GM21381 (cell line): ENCODE results near the gene LBR.
"Not testable (repeated sequence)": the region's sequence is repeated elsewhere in the genome, so short reads cannot be mapped to it uniquely, and the experiment has no call there.

Experiments
- ATAC-seq: cut with Tn5 transposase; IDR thresholded peaks from one replicate; pipeline ENCODE4 v1.9.1; 2021; ENCODE audit warnings: mild to moderate bottlenecking, moderate library complexity; ENCODE audit not compliant: unreplicated experiment

Gene LBR

DNA sequence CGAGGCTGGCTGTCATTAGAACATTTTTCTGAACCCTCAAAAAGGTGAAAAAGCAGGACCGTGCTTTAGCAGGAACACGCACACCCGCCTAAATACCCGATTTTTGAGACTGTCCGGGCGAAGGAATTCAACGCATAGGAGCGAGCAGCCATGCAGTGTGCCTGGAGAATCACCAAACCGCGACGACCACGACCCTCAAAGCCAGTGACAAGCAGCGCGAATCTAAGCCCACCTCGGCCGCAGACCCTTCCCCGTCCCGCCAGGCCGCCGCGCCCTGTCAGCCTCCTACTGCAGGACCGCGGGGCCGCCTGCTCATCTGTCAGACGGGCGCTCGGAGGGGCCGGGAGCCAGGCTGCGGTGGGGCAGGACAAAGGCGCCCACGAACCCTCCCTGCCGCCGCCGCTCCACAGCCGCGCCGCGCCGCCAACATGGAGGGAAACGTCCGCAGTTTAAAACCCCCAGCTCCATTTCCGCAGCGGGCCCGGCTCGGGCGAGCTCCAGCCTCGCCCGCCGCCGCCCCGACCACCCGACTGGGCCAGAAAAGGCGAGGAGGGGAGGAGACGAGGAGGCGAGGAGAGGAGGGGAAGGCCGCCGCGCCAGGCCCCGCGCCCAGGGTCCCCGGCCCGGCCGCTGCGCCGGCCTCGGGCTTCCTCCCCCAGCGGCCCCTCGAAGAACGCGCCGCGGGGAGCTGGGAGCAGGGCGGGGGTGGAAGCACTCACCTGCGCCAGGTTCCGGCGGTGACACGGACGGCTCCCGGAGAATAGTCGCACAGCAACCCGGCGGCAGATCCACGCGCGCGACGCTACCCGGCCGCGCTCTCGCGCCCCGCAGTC is at the start of gene LBR:
Gene LBR (minus strand): TSS at position 804 of the 833 bp plus-strand sequence. CDS start 3,963 bp downstream, outside the sequence.
- ATAC-seq: peak; percentile 32

GRCh38 chr1:225477296-225477911 is 49.6 kb upstream of the LBR start:
- ATAC-seq: no peak

DNA sequence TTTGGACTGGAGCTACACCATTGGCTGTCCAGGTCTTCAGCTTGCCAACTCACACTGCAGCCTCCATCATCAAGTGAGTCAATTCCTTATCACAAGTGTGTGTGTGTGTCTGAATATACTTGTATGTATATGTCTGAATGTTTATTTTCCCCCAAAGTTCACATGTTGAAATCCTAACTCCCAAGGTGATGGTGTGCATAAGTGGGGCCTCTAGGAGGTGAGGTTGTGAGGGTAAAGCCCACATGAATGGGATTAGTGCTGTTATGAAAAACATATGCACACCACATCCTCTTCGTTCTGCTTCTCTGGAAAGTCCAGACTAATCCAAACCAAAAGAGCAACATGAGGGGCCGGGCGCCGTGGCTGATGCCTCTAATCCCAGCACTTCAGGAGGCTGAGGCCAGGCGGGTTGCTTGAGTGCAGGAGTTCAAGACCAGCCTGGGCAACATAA is 48.7 kb upstream of the LBR start:
- ATAC-seq: no peak

- no peak for ATAC-seq
Measured at GRCh38 chr1:225476100-225476511, 48.3 kb upstream of the LBR start.

- peak; percentile 72 for ATAC-seq
Measured at GRCh38 chr1:225474986-225475820, 47.4 kb upstream of the LBR start.

GRCh38 chr1:225474439-225474985 is 46.7 kb upstream of the LBR start:
- no peak for ATAC-seq

GRCh38 chr1:225473676-225474438 is 46.0 kb upstream of the LBR start:
- ATAC-seq: not testable (repeated sequence)

GRCh38 chr1:225473266-225473665 is 45.4 kb upstream of the LBR start:
- not testable (repeated sequence) for ATAC-seq

GRCh38 chr1:225471453-225472301 is 43.8 kb upstream of the LBR start:
- ATAC-seq: no peak

- ATAC-seq: no peak
Measured at GRCh38 chr1:225471109-225471452, 43.2 kb upstream of the LBR start.

GRCh38 chr1:225470211-225471108 is 42.6 kb upstream of the LBR start:
- ATAC-seq: no peak

- no peak for ATAC-seq
Measured at GRCh38 chr1:225469051-225469450, 41.2 kb upstream of the LBR start.

- ATAC-seq: no peak
Measured at GRCh38 chr1:225468270-225469020, 40.6 kb upstream of the LBR start.

GRCh38 chr1:225467193-225468020 is 39.6 kb upstream of the LBR start:
- peak; percentile 97 for ATAC-seq

- no peak for ATAC-seq
Measured at GRCh38 chr1:225466848-225467192, 39.0 kb upstream of the LBR start.

GRCh38 chr1:225465793-225466517 is 38.1 kb upstream of the LBR start:
- no peak for ATAC-seq
